ENCODE results near the gene PRRX2.

The PRRX2 gene

GRCh38 chr9:129679537-129679936, 14.1 kb downstream of the PRRX2 start:
- Histone ChIP-seq H3K4me1 (ENCODE audit: low read depth, poor library complexity, severe bottlenecking) (no peaks in the 10 kb centered on the region), H3K4me2 (no peak overlapping the region), H3K27ac (no peak overlapping the region), H4K20me1 (ENCODE audit: insufficient read depth) (no peaks in the 10 kb centered on the region), H3K36me3 (ENCODE audit: insufficient read depth) (no peaks in the 10 kb centered on the region), H3K9ac (no peak overlapping the region), H3K79me2 (ENCODE audit: insufficient read depth, low read depth) (no peaks in the 10 kb centered on the region), H3K27me3 (ENCODE audit: insufficient read depth, low read depth) (peaks cover 89% of the 10 kb centered on the region), H2AFZ (ENCODE audit: low read depth) (no peak overlapping the region), H3K4me3 (IDR thresholded peaks at IDR 0.05; ENCODE audit: insufficient read depth, low read depth, low read length) (no peak overlapping the region)
- no peak for TF ChIP-seq CTCF (conservative IDR thresholded peaks at IDR 0.05; ENCODE audit: low read depth, low read length)

GRCh38 chr9:129681924-129682323, 16.5 kb downstream of the PRRX2 start:
- Histone ChIP-seq H3K4me1 (ENCODE audit: low read depth, poor library complexity, severe bottlenecking) (no peaks in the 10 kb centered on the region), H3K27ac (no peak overlapping the region), H4K20me1 (ENCODE audit: insufficient read depth) (no peaks in the 10 kb centered on the region), H3K4me2 (no peak overlapping the region), H3K79me2 (ENCODE audit: insufficient read depth, low read depth) (no peaks in the 10 kb centered on the region), H3K36me3 (ENCODE audit: insufficient read depth) (no peaks in the 10 kb centered on the region), H2AFZ (ENCODE audit: low read depth) (no peak overlapping the region), H3K9ac (no peak overlapping the region), H3K27me3 (ENCODE audit: insufficient read depth, low read depth) (peaks cover 85% of the 10 kb centered on the region), H3K4me3 (IDR thresholded peaks at IDR 0.05; ENCODE audit: insufficient read depth, low read depth, low read length) (no peak overlapping the region)
- no peak for TF ChIP-seq CTCF (conservative IDR thresholded peaks at IDR 0.05; ENCODE audit: low read depth, low read length)

- Histone ChIP-seq H3K4me2 (no peak overlapping the region), H3K4me1 (ENCODE audit: low read depth, poor library complexity, severe bottlenecking) (no peaks in the 10 kb centered on the region), H3K27ac (no peak overlapping the region), H2AFZ (ENCODE audit: low read depth) (no peak overlapping the region), H3K9ac (no peak overlapping the region), H4K20me1 (ENCODE audit: insufficient read depth) (no peaks in the 10 kb centered on the region), H3K4me3 (IDR thresholded peaks at IDR 0.05; ENCODE audit: insufficient read depth, low read depth, low read length) (no peak overlapping the region), H3K27me3 (ENCODE audit: insufficient read depth, low read depth) (peaks cover 82% of the 10 kb centered on the region), H3K36me3 (ENCODE audit: insufficient read depth) (no peaks in the 10 kb centered on the region), H3K79me2 (ENCODE audit: insufficient read depth, low read depth) (no peaks in the 10 kb centered on the region)
- TF ChIP-seq CTCF (conservative IDR thresholded peaks at IDR 0.05; ENCODE audit: low read depth, low read length): no peak
Measured at GRCh38 chr9:129682381-129682780, 16.9 kb downstream of the PRRX2 start.

- no peak for TF ChIP-seq CTCF (conservative IDR thresholded peaks at IDR 0.05; ENCODE audit: low read depth, low read length)
- Histone ChIP-seq H3K36me3 (ENCODE audit: insufficient read depth) (no peaks in the 10 kb centered on the region), H3K79me2 (ENCODE audit: insufficient read depth, low read depth) (no peaks in the 10 kb centered on the region), H2AFZ (ENCODE audit: low read depth) (no peak overlapping the region), H3K4me1 (ENCODE audit: low read depth, poor library complexity, severe bottlenecking) (no peaks in the 10 kb centered on the region), H3K4me2 (no peak overlapping the region), H4K20me1 (ENCODE audit: insufficient read depth) (no peaks in the 10 kb centered on the region), H3K27me3 (ENCODE audit: insufficient read depth, low read depth) (peaks cover 78% of the 10 kb centered on the region), H3K9ac (no peak overlapping the region), H3K4me3 (IDR thresholded peaks at IDR 0.05; ENCODE audit: insufficient read depth, low read depth, low read length) (no peak overlapping the region), H3K27ac (no peak overlapping the region)
Measured at GRCh38 chr9:129685220-129685932, 19.9 kb downstream of the PRRX2 start.

All from KMS-11 (cell line).